Stomach (tissue), 4 donors: ENCODE data around the gene INVS.

ENCODE experiments used
- CTCF ChIP-seq, 7 experiments: fragments of 450-650 bp in 4 of 7; fragments of 200-600 bp in 3 of 7; sonication (generic) in 3 of 7; IDR thresholded peaks; one replicate each; pipeline ENCODE4 v1.5.1; 2016 to 2019; ENCODE audit warnings: antibody characterized with exemption in 7 of 7, control low read depth in 2 of 7, mild to moderate bottlenecking in 1 of 7
- EP300 ChIP-seq: sonication (generic); formaldehyde crosslinking; IDR thresholded peaks from one replicate; pipeline ENCODE4 v1.6.1; 2017; ENCODE audit warnings: antibody characterized with exemption
- POLR2A ChIP-seq, 4 donors: fragments of 450-650 bp; IDR thresholded peaks; one replicate each; pipeline ENCODE4 v1.6.1; 2016; ENCODE audit warnings: antibody characterized with exemption in 4 of 4, control low read depth in 2 of 4, mild to moderate bottlenecking in 1 of 4, moderate library complexity in 1 of 4
- POLR2AphosphoS5 ChIP-seq, 3 donors: sonication (generic); formaldehyde crosslinking; IDR thresholded peaks; one replicate each; pipeline ENCODE4 v1.6.1; 2016; ENCODE audit warnings: antibody characterized with exemption in 3 of 3

GRCh38 chr9:100206899-100207298 lies 107.9 kb downstream of the INVS start:
- TF ChIP-seq CTCF (IDR thresholded peaks at IDR 0.05) (no peak), POLR2AphosphoS5 (IDR thresholded peaks at IDR 0.05) (no peak), POLR2A (IDR thresholded peaks at IDR 0.05) (no peak), EP300 (no peak)
